Right lobe of liver (tissue), 6 donors: Measurements from ENCODE around the gene SELE. TPM values are rescaled to one million over a fixed set of nuclear protein-coding genes. Genes with fewer than 3 reads are reported as not detected.

Experiments
- ATAC-seq, 4 donors: fragments of 200-7000 bp; cut with Tn5 transposase; one replicate each; pipeline ENCODE4 v1.9.1; 2020; ENCODE audit warnings: mild to moderate bottlenecking in 4 of 4, moderate library complexity in 4 of 4
- DNase-seq, 3 donors: peaks; one replicate each; pipeline ENCODE4 v3.0.0-alpha.2; 2020
- H3K27ac ChIP-seq, 3 donors: fragments of 200-600 bp; one replicate each; pipeline ENCODE4 v1.8.0; 2022
- H3K27me3 ChIP-seq, 2 donors: fragments of 200-600 bp; one replicate each; pipeline ENCODE4 v1.8.0; 2022
- H3K36me3 ChIP-seq, 4 donors: fragments of 200-600 bp; sonication (generic) in 1 of 4; one replicate each; pipeline versions ENCODE4 v1.5.1 to v1.8.0; 2017 to 2022; ENCODE audit warnings: control low read depth in 1 of 4
- H3K4me1 ChIP-seq, 4 donors: fragments of 200-600 bp; sonication (generic) in 1 of 4; one replicate each; pipeline versions ENCODE4 v1.5.1 to v1.8.0; 2017 to 2022; ENCODE audit warnings: control low read depth in 1 of 4
- H3K4me3 ChIP-seq, 3 donors: fragments of 200-600 bp; one replicate each; pipeline ENCODE4 v1.8.0; 2022
- H3K9me3 ChIP-seq, 4 donors: fragments of 200-600 bp; sonication (generic) in 1 of 4; one replicate each; pipeline versions ENCODE4 v1.5.1 to v1.8.0; 2017 to 2022; ENCODE audit warnings: control low read depth in 1 of 4
- POLR2A ChIP-seq: fragments of 450-650 bp; IDR thresholded peaks from one replicate; pipeline ENCODE4 v1.6.1; 2017; ENCODE audit warnings: antibody characterized with exemption, mild to moderate bottlenecking
- whole genome bisulfite sequencing: methylation state at CpG from one replicate; pipeline ENCODE4 v1.1.6; 2018; ENCODE audit warnings: low coverage, low lambda C conversion rate; ENCODE audit not compliant: insufficient coverage; ENCODE audit errors: missing lambda C conversion rate; 5-methylcytosine and 5-hydroxymethylcytosine counted together
- intact Hi-C, 2 donors: fragments of 100-400 bp; cut with DNase I; formaldehyde crosslinking; loops; one replicate each; pipeline versions ENCODE4 v1.11.2 to v1.14.1; 2022
- total RNA-seq, 6 experiments: library from RNA; depleted of rRNA in 2 of 6; stranded (reverse); fragments of >200 nt in 2 of 6; fragmentation: NEBNext Ultra II Directional in 3 of 6; extraction: Animal tissue kit (Norgen Biotek cat#: 25700) in 3 of 6; gene quantifications; one replicate each; pipeline versions ENCODE4 v1.1.0 to v1.2.4, GENCODE V29; 2016 to 2023
- TF ChIP-seq, protein P1 (sequence below), 4 donors: fragments of 200-600 bp in 3 of 4; fragments of 450-650 bp in 1 of 4; IDR thresholded peaks; one replicate each; pipeline versions ENCODE4 v1.5.1 to v1.8.0; 2016 to 2022; ENCODE audit warnings: antibody characterized with exemption in 4 of 4, mild to moderate bottlenecking in 2 of 4
- donor health status: DM: no; HTN: yes; CAD: no.
- donor health status: DM: no; HTN: no; CAD: no.
- donor health status: DM: no; HTN: no; CAD: no.
- donor health status: DM: no; HTN: yes; CAD: no.
- donor health status: DM: no; HTN: yes; CAD: no.

Gene SELE
- total RNA-seq, 6 experiments from 2014 or later, result 0.18 to 3.1 (median 0.94) TPM

DNA sequence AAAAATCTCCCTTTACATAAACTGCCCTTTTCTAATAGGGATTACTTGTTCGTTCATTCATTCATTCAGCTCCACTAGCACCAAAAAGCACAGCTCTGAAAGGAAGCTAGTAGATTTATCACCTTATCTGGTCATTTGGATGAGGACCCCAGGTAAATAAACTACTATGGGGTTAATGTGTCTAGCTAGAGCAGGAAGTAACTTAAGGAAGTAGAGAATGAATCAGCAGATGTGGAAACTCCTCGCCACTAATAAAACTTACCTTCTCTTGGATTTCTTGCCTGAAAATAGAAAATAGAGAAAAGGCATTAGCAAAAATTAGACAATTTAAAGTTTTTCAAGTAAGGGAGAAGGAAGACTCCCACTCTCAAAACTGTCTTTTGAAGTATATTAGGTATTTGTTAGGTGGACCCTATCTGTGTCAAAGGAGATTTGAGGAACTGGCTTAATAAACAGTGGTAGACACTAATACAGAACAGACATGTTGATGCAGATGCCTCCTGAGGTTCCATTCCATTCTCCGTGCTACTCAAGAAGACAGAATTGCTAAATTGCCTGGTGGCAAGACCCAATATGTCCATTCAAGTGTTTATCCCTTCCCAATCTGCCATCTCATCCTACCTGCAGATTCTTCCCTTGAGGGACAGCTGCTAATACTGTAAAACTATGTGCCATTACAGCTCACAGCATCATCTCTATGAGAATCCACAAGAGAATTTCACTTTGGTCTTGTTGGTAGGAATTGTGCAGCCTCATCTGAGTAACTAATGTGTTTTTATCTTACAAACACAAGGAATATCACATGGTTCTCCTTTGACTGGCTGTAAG, 37.4 kb downstream of the SELE start:
- intact Hi-C loops, result no loop called here
- Histone ChIP-seq H3K4me1 (no peaks in the 10 kb centered on the region), H3K27ac (no peak overlapping the region), H3K36me3 (no peaks in the 10 kb centered on the region), H3K4me3 (no peak overlapping the region), H3K27me3 (no peaks in the 10 kb centered on the region), H3K9me3 (no peaks in the 10 kb centered on the region)
- no peak for TF ChIP-seq POLR2A
- TF ChIP-seq, protein P1, sequence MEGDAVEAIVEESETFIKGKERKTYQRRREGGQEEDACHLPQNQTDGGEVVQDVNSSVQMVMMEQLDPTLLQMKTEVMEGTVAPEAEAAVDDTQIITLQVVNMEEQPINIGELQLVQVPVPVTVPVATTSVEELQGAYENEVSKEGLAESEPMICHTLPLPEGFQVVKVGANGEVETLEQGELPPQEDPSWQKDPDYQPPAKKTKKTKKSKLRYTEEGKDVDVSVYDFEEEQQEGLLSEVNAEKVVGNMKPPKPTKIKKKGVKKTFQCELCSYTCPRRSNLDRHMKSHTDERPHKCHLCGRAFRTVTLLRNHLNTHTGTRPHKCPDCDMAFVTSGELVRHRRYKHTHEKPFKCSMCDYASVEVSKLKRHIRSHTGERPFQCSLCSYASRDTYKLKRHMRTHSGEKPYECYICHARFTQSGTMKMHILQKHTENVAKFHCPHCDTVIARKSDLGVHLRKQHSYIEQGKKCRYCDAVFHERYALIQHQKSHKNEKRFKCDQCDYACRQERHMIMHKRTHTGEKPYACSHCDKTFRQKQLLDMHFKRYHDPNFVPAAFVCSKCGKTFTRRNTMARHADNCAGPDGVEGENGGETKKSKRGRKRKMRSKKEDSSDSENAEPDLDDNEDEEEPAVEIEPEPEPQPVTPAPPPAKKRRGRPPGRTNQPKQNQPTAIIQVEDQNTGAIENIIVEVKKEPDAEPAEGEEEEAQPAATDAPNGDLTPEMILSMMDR (IDR thresholded peaks at IDR 0.05), result no peak
- 62% methylated on average over 3 of the region's 3 CpGs for WGBS
- ATAC-seq (no peak), DNase-seq (no peak)

DNA sequence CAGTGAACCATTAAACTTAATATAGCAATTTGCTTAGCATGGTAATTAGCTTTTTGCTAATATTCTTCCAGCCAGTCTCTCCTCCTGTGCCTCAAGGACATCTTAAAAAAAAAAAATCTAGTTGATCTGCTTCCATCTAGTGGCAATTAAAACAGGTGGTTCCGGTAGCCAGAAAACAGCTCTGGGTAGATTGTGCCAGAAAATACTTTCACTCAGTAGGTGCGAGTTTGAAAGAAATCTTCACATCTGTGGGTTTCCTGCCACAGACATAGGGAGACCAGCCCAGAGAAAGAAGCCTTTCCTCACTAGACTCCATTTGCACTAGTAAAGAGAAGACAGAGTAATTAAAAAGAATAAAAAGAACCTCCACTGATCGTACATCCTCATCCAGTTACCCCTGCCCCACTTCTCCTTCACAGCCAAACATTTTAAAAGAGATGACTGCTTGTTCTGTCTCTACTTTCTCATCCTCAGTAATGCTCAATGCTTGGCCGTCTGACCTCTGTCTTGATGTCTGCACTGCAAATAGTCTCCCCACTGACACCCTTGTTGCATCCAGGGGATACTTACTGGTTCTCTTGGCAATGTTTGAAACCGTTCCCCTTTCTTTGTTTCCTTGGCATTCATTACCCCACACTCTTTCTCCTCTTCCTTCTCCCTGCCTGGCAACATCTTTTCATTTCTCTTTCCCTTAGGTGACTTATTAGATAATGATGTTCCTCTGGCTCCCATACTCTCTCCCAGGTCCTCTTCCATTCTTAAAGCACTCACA, 39.4 kb downstream of the SELE start:
- Histone ChIP-seq H3K4me3 (no peak overlapping the region), H3K4me1 (no peaks in the 10 kb centered on the region), H3K36me3 (no peaks in the 10 kb centered on the region), H3K27me3 (no peaks in the 10 kb centered on the region), H3K27ac (no peak overlapping the region), H3K9me3 (no peaks in the 10 kb centered on the region)
- DNase-seq (no peak), ATAC-seq (peak in 2 of 4 donors; percentile 25 to 27)
- no peak for TF ChIP-seq POLR2A
- TF ChIP-seq, protein P1 (IDR thresholded peaks at IDR 0.05), result peak in 2 of 4 donors; percentile 6 to 14
- WGBS, result 45% methylated on average over 5 of the region's 5 CpGs
- intact Hi-C loops, result no loop called here

GRCh38 chr1:169692756-169693460, 41.0 kb downstream of the SELE start:
- Histone ChIP-seq H3K27me3 (no peaks in the 10 kb centered on the region), H3K36me3 (no peaks in the 10 kb centered on the region), H3K9me3 (no peaks in the 10 kb centered on the region), H3K27ac (no peak overlapping the region), H3K4me1 (no peaks in the 10 kb centered on the region), H3K4me3 (no peak overlapping the region)
- TF ChIP-seq, protein P1 (IDR thresholded peaks at IDR 0.05), result no peak
- TF ChIP-seq POLR2A, result no peak
- DNase-seq (no peak), ATAC-seq (no peak)
- intact Hi-C loops, result no loop called here
- WGBS, result 66% methylated on average over 4 of the region's 4 CpGs

DNA sequence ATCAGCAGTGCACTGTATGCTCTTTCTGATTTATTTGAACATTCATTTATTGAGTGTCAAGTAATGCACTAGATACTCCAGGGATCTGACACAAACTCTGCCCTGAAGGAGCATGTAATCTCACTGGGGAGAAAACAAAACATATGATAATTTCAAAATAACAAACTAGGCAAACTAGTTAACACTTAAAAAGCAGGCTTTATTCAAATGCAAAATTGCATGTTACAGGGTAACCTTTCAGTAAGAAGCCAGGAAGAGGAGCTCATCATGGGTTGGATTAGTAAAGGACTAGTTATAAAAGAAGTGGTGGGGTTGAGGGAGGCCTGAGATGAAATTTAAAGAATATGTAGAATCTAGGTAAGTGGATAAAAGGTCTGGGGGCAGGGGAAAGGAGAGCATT, 43.4 kb downstream of the SELE start:
- Histone ChIP-seq H3K4me1 (no peaks in the 10 kb centered on the region), H3K9me3 (no peaks in the 10 kb centered on the region), H3K27ac (no peak overlapping the region), H3K4me3 (no peak overlapping the region), H3K36me3 (no peaks in the 10 kb centered on the region), H3K27me3 (no peaks in the 10 kb centered on the region)
- TF ChIP-seq POLR2A, result no peak
- TF ChIP-seq, protein P1 (IDR thresholded peaks at IDR 0.05), result no peak
- DNase-seq (no peak), ATAC-seq (no peak)
- intact Hi-C loops, result no loop called here
